K562 (cell line): ENCODE data around the gene PAK1IP1. TPM values are rescaled to one million over a fixed set of nuclear protein-coding genes. Genes with fewer than 3 reads are reported as not detected.
A peak's percentile ranks its signal among the peaks of the same experiment; 100 is the strongest.

Source experiments
- AFF1 ChIP-seq, 2 experiments: fragments of 450-650 bp; IDR thresholded peaks; 2 replicates each; pipeline ENCODE4 v1.6.1; 2018; ENCODE audit warnings: mild to moderate bottlenecking in 2 of 2, low read depth in 1 of 2; ENCODE audit not compliant: partially characterized antibody in 2 of 2
- ESRRB ChIP-seq: fragments of 250-450 bp; sonication (Bioruptor Pico); IDR thresholded peaks from 2 replicates; pipeline ENCODE4 v1.5.0; 2020; ENCODE audit warnings: mild to moderate bottlenecking, moderate library complexity, borderline replicate concordance
- JUNB ChIP-seq: fragments of 450-650 bp; formaldehyde crosslinking; conservative IDR thresholded peaks from 2 replicates; pipeline ENCODE4 v1.4.0; 2020; ENCODE audit warnings: mild to moderate bottlenecking
- SMARCC2 ChIP-seq: fragments of 450-650 bp; IDR thresholded peaks from 2 replicates; pipeline ENCODE4 v1.6.1; 2017; ENCODE audit warnings: antibody characterized with exemption, moderate library complexity, mild to moderate bottlenecking, low read depth
- TFE3 ChIP-seq: fragments of 450-650 bp; formaldehyde crosslinking; IDR thresholded peaks from 2 replicates; pipeline ENCODE4 v1.4.0; 2020; ENCODE audit warnings: mild to moderate bottlenecking, mixed read lengths
- ZBTB33 ChIP-seq: sonication (generic); formaldehyde crosslinking; IDR thresholded peaks from 2 replicates; pipeline ENCODE4 v1.8.1; 2023; ENCODE audit warnings: mild to moderate bottlenecking, missing genetic modification reagents
- ZNF133 ChIP-seq: fragments of 250-450 bp; sonication (Bioruptor Pico); IDR thresholded peaks from 2 replicates; pipeline ENCODE4 v1.4.0; 2020; ENCODE audit warnings: mild to moderate bottlenecking
- ZNF212 ChIP-seq: fragments of 450-650 bp; formaldehyde crosslinking; IDR thresholded peaks from 2 replicates; pipeline ENCODE4 v1.4.0; 2020; ENCODE audit warnings: mild to moderate bottlenecking
- ZNF318 ChIP-seq, 2 experiments: fragments of 450-650 bp; IDR thresholded peaks; 2 replicates each; pipeline ENCODE4 v1.6.1; 2016; ENCODE audit warnings: mild to moderate bottlenecking in 2 of 2, borderline replicate concordance in 1 of 2, low read depth in 1 of 2, moderate library complexity in 1 of 2
- polyA plus RNA-seq, 8 experiments: library from polyadenylated mRNA; depleted of rRNA in 4 of 8; stranded (reverse) in 5 of 8; unstranded in 3 of 8; fragments of >200 nt; fragmentation: Nextera tagmentation in 2 of 8; fragmentation: Illumina TruSeq in 1 of 8; extraction: Ambion mirVana in 2 of 8; extraction: Trizol in 1 of 8; gene quantifications; 2 replicates each; pipeline versions ENCODE4 v1.2.1 to v1.2.3, GENCODE V29; 2011 to 2014; ENCODE audit warnings: inconsistent platforms in 1 of 8, missing spikeins in 1 of 8
- total RNA-seq, 7 experiments: library from RNA; depleted of rRNA in 6 of 7; stranded (reverse); fragments of >200 nt in 6 of 7; fragmentation: Illumina TruSeq in 2 of 7; extraction: Trizol in 2 of 7; gene quantifications; 2 replicates each; pipeline versions ENCODE4 v1.2.1 to v1.2.3, GENCODE V29; 2011 to 2021; ENCODE audit warnings: low replicate concordance in 1 of 7

Gene PAK1IP1
- total and polyA plus RNA-seq, 9 of the 15 experiments (the other 6 are each of a cell fraction or from before 2014, with no cell fraction given), result 50.0 to 200 (median 87.0) TPM

- TF ChIP-seq TFE3 (peak; percentile 23; the same call in 1 of the 2 replicates), ESRRB (CRISPR knock-in tag) (no peak), SMARCC2 (0 out of 2 replicates have a peak, but pooled peaks have one; percentile 26), AFF1 (IDR thresholded peaks at IDR 0.05; ENCODE audit: low read depth in 1 of 2, partially characterized antibody in 2 of 2) (peak in 1 of 2 experiments; percentile 92), ZNF133 (CRISPR knock-in tag) (no peak), JUNB (CRISPR knock-in tag) (no peak), ZBTB33 (CRISPR knock-in tag) (no peak; the same call in 1 of the 2 replicates), ZNF318 (IDR thresholded peaks at IDR 0.05; ENCODE audit: borderline replicate concordance in 1 of 2, low read depth in 1 of 2) (peak in 1 of 2 experiments; percentile 85; a peak in 2 of 4 replicates), ZNF212 (CRISPR knock-in tag) (no peak)
Observed at GRCh38 chr6:10694302-10695085, at the start of gene PAK1IP1, which contains the start of gene C6orf52 (continued).
